Measurements from ENCODE around the gene ARHGEF10L.

- no peak for TF ChIP-seq CTCF (optimal IDR thresholded peaks at IDR 0.05 in 1 of 3, IDR thresholded peaks at IDR 0.05 in 1 of 3, conservative IDR thresholded peaks at IDR 0.05 in 1 of 3; ENCODE audit: extremely low read depth in 1 of 3, insufficient read depth in 2 of 3, low read length in 3 of 3)
- no peak for TF ChIP-seq EZH2 (IDR thresholded peaks at IDR 0.05; ENCODE audit: low read length)
These were observed 54.5 kb downstream of the ARHGEF10L start for GRCh38 chr1:17594026-17594425.

All from keratinocyte (primary cell).